A673 (cell line): ENCODE data around the gene CHST7.

Source experiments
- CTCF ChIP-seq: fragments of 300-800, 200-600 bp; sonication (generic); conservative IDR thresholded peaks from 2 replicates; pipeline ENCODE4 v1.5.1; 2017; ENCODE audit warnings: low read depth, mild to moderate bottlenecking, antibody characterized with exemption, low read length, moderate library complexity, mixed read lengths
- EZH2 ChIP-seq: fragments of 200-600 bp; sonication (generic); IDR thresholded peaks from 2 replicates; pipeline ENCODE4 v1.6.1; 2017; ENCODE audit warnings: borderline replicate concordance, low read depth, mild to moderate bottlenecking, mixed read lengths, antibody characterized with exemption, low read length; ENCODE audit not compliant: poor library complexity, severe bottlenecking

DNA sequence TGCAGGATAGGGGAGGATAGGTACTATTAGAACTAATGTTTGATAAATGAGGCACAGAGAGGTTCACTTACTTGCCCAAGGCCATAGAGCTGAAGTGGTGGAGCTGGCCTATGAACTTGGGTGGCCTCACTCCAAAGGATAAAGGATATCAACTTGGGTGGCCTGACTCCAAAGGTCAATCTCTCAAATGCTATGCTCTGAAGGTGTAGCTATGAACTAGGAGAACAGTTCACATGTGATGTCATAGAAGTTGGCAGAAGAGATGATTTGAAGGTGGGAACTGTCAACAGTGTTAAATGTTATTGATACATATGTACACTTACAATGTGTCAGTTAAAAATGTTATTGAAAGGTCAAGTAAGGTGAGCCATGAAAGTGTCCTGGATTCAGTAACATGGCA is 6.2 kb upstream of the CHST7 start:
- TF ChIP-seq CTCF (no peak), EZH2 (no peak)
